NCI-H226 (cell line): ENCODE data around the gene TRAT1.
"Not testable (repeated sequence)": the region's sequence is repeated elsewhere in the genome, so short reads cannot be mapped to it uniquely, and the experiment has no call there.

Experiments used
- DNase-seq: peaks from one replicate; pipeline ENCODE4 v3.0.0-alpha.2; 2015

The TRAT1 gene, protein sequence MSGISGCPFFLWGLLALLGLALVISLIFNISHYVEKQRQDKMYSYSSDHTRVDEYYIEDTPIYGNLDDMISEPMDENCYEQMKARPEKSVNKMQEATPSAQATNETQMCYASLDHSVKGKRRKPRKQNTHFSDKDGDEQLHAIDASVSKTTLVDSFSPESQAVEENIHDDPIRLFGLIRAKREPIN

DNA sequence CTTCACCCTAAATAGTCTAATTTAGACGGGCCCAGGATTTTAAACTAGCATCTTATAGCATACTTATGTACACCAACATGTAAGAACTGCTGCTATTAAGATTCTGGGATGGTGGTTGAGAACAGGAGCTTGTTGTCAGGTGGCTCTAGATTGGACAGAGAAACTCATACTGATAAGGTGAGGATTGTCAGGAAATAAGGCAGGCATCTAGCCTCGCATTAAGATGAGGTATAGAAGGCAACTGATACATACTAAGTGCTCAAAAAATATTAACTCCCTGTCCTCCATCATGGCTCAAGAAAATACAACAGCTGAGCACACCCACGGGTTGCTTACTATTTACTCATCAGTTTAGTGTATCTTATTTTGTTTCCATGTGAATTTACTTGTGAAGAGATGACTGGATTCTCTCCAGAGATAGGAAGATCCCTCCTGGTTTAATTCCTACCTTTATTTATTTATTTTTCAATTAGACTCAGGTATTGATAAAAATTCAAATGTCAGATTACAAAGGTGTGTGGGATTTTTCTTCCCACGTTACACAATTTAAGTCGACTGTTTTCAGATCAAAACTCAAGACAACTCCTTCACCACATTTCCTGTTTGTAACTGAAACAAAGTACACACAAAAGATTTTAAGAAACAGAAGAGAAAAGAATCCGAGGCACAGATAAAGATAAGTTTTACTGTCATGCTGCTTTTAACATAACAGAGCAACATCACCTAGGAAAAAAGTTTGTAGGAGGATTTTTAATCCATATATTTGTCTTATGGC is at the start of gene TRAT1:
Gene TRAT1, plus strand, starts transcription at position 664 of the 775 bp plus-strand sequence. CDS start 142 bp downstream, outside the sequence.
- no peak for DNase-seq

DNA sequence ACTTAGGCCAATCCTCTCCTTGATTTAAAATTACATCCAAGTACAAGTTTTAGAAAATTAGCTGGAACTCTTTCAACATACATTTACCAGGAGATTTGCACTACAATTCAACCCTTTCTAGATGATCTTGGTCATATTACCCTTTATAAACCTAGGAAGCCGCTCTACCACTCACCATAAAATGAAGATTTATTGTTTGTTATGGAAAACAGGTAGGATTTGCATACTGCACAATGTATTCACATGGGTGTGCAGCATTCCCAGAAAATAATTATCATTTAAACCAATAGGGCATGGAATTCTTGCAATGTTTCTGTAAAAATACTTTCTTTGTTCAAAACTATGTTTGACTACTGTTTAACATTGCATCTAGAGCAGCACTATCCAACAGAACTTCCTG is 46.9 kb upstream of the TRAT1 start:
- no peak for DNase-seq

DNA sequence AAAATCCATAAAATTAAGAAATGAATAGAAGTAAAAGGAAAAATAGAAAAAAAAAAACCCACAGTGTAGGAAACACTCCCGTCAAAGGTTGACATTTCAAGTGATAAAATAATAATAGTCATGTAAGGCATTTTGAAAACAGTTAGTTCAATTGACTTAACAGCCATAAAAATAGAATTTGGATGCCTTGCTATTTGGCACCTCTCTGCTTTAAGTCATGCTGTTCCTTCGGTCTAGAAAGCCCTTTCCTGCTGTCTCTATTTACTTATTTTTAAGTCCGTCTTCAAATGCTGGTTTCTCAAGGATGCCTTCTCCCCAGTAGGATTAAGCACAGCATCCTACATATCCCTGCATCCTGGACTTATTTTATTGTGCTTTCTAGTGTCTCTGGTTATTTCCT is 43.1 kb upstream of the TRAT1 start:
- DNase-seq, result no peak

DNA sequence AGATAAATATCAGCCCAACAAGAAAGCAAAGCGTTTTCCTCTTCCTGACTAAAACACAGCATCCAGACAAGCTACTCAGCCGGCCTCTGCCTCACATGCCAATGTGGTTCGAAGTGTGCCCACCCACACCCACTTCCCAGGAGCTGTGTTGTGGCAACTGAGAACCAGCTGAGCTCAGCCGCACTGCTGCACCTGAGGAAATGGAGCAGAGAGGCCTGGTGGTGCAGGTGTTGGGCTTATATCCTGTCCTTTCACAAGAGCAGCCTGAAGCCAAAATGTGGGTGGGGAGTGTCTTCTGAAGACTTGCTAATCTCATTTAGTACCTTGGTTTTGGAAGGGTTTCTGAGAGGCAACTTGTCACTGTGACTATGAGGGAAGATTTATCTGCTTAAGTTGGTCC is 42.4 kb upstream of the TRAT1 start:
- DNase-seq, result no peak

DNA sequence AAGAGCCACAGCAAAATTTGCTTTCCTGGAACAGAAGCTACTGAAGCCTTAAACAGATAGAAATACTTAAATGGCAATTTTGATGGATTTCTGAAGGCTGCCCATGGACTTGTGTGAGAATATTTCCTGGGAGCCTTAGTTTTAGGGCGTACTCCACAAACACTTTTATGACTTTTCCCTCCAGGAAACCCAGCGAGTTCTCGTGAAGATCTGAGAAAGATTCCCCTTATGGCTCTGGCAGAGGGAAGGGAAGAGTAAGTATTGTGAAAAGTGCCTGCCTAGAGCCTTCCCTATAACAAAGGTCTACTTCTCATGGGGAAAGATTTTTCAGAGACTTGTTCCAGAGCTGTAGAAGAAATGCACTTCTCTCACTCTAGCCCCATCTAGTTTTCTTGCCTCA is 31.1 kb upstream of the TRAT1 start:
- DNase-seq, result no peak

DNA sequence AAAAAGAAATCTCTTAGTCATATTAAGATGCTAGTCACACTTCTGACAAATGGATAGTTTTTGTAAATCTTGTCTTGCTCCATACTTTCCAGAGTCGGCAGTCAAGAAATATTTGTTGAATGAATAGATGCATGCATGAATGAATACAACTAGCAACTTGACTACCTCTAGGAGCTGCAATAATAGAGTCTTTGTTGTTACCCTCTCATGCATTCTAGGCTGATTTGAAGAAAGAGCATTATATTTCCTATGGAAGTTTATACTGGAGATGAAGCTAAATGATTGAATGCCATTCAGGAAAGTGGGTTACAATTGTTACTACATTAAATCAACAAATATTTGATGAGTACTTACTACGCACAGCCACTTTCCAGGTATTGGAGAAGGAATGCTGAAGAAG is 18.1 kb upstream of the TRAT1 start:
- DNase-seq, result no peak

DNA sequence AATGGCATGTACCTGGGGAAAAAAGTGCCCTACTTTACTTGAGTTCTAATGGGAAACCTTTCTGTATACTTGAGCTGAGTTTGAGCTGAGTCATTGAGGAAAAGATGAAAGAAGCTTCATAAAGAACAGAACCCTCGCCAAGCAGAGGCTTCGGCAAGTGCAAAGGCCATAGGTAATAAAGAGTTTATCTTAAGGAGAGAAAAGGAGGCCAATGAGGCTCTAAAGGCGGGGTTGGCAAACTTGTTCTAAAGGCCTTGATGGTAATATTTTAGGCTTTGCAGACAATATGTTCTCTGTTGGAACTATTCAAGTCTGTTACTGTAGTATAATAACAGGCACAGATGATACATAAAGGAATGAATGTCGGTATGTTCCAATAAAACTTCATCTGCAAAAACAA is 17.6 kb upstream of the TRAT1 start:
- DNase-seq, result no peak

DNA sequence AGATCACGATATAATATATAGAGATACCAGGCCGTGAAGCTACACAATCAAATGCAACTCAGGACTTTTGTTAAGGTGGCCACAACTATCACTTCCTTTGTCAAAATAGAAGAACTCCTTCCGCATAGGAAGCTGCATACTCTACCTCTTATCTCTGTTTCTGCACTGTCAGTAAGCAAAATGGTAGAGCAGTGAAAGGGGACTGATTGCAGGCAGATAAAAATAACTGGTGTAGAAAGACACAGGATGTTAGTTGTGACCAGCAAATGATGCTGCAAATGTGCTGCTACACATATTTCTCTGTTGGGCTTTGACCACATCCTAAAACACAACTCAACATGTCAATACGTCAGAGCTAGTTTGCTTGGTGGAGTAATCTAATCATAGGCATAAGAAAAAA is 16.3 kb upstream of the TRAT1 start:
- no peak for DNase-seq

DNA sequence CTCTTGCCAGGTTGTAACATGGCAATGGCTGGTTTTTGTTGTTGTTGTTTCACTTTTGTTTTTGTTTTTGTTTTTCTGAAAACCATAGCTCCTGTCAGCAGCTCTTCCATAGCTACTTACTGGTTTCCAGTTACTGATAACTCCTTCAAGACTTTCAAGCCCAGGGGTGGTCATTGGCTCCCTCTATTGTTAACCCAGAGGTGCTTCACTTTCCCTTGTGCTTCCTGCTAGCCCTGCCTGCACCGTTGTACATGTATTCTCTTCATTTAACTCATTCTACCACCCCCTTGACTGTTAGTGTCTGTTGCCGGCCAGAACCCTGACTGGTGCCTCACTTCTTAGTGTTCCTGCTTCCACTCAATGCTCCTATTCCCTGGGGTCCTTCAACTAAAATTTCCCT is 4.2 kb upstream of the TRAT1 start:
- peak; percentile 10 for DNase-seq

DNA sequence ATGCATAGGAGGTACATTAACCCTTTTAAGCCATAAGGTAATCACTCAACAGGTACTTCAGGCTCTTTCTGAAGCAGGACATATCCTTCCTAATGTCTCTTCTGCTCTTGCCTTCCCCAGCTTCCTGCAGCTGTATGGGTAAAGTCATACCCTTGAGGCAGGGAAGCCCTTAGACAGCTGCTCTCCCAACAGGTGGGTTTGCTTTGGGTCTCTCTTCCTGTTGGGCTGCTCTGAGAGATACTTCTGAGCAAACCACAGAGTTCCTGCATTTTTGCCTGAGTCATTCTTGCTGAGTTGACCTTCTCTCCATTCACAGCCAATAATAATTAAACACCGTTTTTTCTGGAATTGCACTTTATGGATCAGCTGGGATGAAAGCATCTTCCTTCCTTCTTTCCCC is 2.0 kb upstream of the TRAT1 start:
- no peak for DNase-seq

DNA sequence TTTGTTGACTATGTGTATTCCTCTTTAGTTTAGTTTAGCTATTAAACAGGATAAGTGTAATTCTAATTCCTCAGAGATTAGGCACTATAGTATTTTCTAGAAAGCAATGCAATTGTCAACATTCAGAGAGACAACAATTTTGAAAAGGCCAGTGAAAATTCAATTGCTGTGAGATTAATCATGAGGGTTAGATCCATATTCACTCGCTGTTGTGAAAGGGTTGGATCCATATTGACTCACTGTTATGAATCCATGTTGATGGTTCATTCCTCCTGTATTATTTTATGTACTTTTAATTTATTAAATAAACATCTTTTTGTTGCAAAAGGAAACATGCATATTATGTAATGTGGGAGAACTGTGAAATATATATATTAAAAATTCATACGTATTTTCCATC is 641 bp downstream of the TRAT1 start:
- DNase-seq, result no peak

DNA sequence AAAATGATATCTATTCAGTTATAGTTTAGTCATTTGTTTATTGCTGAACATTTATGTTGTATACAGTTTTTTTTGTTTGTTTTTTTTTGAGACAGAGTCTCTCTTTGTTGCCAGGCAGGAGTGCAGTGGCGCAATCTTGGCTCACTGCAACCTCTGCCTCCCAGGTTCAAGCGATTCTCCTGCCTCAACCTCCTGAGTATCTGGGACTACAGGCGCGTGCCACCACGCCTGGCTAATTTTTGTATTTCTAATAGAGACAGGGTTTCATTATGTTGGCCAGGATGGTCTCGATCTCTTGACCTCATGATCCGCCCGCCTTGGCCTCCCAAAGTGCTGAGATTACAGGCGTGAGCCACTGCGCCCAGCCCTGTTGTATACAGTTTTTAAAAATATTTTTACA is 1.2 kb downstream of the TRAT1 start:
- DNase-seq, result not testable (repeated sequence)

DNA sequence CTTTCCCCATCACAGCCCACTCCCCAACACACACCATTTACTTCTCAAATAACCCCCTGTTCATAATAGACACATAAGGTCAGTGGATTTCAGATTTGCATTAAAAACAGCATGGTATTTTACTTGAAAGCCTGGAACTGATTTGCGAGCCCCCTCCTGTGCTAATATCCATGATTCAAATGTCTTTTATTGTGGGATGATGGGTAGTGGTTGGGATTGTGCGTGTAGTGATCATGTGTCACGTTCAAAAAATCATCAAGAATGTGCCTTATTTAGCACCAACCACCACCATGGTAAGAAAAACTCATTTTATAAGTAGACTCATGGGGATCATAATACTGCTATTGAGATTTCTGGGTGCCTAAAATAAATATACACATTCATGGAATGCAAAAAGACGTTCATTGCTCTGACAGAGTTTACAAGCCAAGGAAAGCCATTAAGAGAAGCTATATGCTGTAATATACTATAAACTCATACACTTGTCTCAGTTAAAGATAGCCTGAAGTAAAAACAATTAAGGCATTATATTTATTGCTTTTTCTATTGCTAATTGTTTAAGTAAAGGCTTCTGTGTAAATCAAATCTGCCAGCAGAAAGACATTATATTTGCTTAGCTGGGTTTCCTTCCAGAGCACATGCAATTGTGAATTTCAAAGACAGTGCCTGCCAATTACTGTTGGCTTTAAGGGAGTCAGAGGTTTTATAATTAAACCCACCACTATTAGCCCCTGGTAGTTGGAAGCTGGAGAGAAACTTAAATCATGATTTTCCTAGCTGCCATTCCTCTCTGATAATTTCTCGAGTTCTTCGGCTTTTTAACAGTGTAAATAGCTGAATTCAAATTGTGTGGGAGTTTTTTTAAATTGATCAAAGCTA is 4.0 kb downstream of the TRAT1 start:
- DNase-seq, result no peak

DNA sequence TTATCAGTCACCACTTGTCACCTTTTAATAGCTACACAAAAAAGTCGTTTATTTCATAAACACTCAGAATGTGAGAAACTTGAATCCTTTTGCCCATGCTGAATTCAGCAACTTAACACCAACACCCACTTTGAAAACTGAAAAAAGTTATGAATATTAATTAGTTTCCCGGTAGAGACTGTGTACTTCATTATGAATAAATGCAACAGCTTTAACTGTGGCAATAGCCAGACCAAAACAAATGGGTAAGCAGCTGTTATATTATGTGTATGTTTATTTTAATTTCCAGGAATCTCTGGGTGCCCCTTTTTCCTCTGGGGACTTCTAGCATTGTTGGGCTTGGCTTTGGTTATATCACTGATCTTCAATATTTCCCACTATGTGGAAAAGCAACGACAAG is 7.8 kb downstream of the TRAT1 start:
- no peak for DNase-seq

DNA sequence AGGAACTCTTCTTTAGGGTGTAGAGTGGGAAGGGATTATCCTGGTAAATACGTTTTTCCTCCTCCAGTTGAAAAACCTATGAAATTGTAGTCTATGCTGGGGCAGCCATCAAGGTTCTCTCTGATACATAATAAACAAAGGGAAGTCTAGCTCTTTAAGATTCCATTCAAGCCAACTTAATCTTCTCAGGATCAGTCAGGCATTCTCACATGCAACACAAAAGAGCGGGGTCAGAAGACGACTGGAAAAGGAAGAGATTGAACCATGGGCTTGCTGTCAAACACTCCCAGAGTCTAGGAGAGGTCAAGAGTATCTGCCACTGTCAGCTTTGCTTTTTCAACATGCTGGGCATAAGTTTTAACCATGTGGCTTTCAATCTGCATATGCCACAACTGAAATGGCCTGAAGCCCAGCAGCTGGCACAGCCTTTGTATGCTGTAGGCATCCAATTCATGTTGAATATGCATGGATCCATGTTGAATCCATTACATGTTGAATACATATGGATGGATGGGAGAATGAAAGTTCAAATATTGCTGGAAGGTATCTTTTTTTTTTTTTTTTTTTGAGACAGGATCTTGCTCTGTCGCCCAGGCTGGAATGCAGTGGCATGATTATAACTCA is 8.5 kb downstream of the TRAT1 start:
- no peak for DNase-seq

DNA sequence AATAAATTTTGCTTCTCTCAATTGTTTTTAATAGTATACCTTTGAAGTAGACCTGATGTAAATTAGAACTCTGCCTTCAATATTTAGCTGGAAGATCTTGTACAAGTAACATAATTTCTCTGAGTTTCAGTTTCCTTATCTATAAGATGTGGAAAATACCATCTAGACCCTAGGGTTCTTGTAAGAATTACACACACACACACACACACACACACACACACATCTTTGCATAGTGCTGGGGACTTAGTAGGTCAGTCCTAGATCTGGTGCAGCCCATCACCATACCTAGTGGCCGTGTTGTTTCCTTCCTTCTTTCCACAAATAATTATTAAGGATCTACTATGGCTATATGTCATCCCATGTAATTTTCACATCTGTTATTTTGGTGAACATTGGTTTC is 11.0 kb downstream of the TRAT1 start:
- no peak for DNase-seq

DNA sequence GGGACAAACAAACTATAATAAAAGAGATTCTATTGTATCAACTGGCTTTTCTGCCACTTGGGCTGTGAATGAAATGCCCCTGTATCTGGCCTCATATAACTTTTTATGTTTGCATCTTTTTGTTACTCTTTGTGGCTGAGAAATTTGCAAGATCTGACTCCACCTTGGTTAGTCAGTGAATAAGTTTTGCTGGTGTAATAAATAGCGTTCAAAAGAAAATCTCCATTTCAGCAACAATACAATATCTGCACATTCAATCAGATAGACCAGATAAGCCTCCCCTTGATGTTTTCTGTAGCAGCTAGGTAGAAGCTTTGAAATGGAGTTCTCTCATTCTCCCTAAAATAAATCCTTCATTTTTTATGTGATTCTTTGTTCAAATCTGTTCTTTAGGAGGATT is 12.0 kb downstream of the TRAT1 start:
- DNase-seq, result no peak

DNA sequence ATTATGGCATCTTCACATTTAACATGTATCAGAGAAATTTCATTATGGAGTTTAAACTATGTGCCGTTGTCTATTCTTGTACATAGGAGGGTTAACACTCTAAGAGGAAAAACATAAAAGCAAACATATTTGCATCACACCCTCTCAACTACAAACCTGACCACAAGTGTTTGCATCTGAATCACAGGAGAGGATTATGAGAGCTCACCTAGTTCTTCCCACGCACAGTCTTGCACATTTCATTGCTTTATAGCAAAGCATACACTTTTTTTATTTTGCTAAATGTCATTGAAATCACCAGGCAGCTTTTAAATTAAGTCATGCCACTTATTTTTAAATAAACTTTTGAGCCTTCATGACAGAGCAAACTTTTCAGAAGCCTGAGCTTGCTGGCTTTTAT is 12.5 kb downstream of the TRAT1 start:
- no peak for DNase-seq

DNA sequence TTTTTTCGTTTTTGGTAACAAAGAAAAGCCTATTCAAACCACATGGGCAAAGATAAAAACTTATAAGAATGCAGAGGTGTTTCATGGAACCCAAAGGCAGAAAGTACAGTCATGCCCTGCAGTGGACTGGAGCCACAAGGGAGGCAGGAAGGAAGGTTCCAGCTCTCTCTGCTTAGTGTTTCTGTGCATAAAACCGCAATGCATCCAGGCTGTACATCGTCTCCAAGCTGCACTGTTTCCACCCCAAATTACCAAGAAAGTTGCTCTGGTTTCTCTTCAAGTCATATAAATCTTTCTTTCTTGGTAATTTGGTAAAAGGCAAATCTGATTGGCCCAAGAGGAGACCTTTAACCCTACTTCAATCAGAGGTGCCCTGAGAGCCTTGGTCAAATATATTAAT is 15.8 kb downstream of the TRAT1 start:
- no peak for DNase-seq

DNA sequence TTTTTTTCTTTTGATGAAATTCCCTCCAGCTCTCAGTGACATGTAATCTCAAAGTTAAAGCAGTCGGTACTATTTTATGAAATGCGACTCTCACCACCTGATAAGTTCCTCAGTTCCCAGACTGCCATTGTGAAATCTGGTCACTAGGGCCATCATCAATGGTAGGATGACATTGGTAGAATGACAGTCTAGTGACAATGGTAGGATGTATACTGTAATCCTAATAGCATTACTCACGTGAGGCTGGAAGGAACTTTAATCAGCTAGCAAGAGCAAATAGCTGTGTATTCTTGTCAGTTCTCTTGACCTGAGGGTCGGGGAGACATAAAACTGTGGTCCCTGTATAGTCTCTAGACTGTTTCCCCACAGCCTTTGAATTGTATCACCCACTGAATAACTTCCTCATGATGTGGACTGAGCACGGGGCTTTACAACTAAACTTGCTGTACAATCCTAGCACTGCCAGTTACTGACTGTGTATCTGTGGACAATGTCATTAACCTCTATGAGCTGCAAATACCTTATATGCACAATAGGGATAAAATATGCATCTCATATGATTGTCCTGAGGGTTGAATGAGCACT is 23.2 kb downstream of the TRAT1 start:
- DNase-seq, result no peak

DNA sequence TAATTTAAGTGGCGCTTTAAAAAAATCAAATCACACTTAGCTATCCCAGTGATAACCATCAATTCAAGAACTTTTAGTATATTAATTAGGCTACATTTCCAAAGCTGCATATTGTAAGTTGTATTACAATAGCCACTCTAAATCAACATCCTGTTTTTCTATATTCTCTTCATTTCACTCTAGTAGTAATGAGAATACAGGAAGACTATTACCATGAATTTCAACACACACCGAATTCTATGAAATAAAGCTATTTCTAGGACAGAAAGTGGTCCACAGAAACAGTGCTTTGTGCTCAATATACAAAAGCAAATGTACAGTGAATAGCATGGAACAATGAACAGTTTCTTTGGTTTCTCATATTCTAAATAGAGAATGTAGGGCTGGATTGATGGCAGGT is 24.6 kb downstream of the TRAT1 start:
- DNase-seq, result no peak

DNA sequence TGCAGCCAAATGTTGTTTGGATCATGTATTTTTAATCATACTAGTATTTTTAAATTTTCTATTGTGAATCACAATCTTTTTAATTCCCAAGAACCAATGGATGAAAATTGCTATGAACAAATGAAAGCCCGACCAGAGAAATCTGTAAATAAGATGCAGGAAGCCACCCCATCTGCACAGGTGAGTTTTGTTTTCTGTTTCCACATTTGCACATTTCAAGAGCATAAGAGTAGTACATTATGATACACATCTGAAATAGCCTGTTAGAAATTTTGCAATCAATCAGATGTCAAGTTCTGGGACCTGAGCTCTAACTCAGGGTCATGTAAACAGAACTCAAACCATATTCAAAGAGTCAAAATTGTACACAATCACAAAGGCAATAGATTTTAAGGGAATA is 26.5 kb downstream of the TRAT1 start:
- no peak for DNase-seq

DNA sequence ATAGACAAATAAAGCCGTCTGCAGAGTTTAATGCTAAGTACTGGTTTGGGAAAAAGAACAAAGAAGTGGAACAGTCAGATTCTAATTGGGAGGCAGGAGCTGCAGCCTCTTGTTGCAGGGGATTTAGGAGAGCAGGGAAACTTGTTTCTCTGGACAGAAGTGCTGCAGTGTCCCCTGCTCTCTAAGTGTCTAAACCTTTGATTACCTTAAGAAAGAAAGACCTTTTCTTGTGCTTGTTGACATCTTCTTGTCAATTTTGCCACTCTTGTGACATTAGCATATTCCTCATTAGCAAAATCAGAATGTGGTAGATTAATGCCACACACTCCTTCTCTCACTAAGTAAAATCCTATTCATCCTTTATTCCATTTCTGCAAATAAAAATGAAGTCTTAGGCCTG is 38.8 kb downstream of the TRAT1 start:
- no peak for DNase-seq
